ENCODE measurements around the gene ZDHHC14.

The ZDHHC14 gene

GRCh38 chr6:157723376-157723775 lies 342.4 kb downstream of the ZDHHC14 start:
- H3K36me3 ChIP-seq (ENCODE audit: insufficient read depth) = no peaks in the 10 kb centered on the region
- TF ChIP-seq, protein P1, sequence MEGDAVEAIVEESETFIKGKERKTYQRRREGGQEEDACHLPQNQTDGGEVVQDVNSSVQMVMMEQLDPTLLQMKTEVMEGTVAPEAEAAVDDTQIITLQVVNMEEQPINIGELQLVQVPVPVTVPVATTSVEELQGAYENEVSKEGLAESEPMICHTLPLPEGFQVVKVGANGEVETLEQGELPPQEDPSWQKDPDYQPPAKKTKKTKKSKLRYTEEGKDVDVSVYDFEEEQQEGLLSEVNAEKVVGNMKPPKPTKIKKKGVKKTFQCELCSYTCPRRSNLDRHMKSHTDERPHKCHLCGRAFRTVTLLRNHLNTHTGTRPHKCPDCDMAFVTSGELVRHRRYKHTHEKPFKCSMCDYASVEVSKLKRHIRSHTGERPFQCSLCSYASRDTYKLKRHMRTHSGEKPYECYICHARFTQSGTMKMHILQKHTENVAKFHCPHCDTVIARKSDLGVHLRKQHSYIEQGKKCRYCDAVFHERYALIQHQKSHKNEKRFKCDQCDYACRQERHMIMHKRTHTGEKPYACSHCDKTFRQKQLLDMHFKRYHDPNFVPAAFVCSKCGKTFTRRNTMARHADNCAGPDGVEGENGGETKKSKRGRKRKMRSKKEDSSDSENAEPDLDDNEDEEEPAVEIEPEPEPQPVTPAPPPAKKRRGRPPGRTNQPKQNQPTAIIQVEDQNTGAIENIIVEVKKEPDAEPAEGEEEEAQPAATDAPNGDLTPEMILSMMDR (conservative IDR thresholded peaks at IDR 0.05; ENCODE audit: low read depth, low read length) = no peak
- H3K27me3 ChIP-seq (ENCODE audit: insufficient read depth, low read depth) = no peaks in the 10 kb centered on the region
- H3K4me1 ChIP-seq (ENCODE audit: low read depth, poor library complexity, severe bottlenecking) = no peaks in the 10 kb centered on the region
- H3K4me2 ChIP-seq = no peak overlapping the region
- H4K20me1 ChIP-seq (ENCODE audit: insufficient read depth) = no peaks in the 10 kb centered on the region
- H3K27ac ChIP-seq = no peak overlapping the region
- H3K4me3 ChIP-seq (IDR thresholded peaks at IDR 0.05; ENCODE audit: insufficient read depth, low read depth, low read length) = no peak overlapping the region
- H2AFZ ChIP-seq (ENCODE audit: low read depth) = no peak overlapping the region
- H3K79me2 ChIP-seq (ENCODE audit: insufficient read depth, low read depth) = no peaks in the 10 kb centered on the region
- no peak overlapping the region for H3K9ac ChIP-seq

DNA sequence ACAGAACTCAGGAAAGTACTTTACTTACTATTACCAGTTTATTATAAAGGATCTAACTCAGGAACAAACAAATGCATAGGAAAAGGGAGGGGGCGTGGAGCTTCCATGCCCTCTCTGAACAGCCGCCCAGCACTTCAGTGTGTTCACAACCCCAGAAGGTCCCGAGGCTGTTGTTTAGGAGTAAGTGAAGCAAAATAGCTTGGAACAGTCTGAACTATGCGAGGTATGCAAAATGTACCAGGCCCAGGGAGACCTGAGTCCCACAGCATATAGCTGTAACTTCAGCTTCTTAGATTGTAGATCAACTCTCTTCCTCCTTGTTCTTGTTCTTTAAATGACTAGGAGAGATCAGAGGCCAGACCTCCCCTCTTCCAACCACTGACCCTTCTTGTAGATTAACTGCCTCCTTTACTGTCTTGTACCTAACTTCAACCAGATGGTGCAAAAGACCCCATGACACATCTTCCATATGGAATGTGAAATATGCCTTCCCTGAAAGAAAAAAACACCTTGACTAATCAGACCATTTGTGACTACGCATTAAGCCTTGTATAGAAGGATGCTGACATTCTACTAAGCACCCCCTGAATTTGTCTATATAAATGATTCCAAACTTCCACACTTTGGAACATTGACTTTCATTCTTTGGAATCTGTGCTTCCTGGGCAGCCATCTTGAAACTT lies 343.3 kb downstream of the ZDHHC14 start:
- no peaks in the 10 kb centered on the region for H3K27me3 ChIP-seq (ENCODE audit: insufficient read depth, low read depth)
- H3K79me2 ChIP-seq (ENCODE audit: insufficient read depth, low read depth) = no peaks in the 10 kb centered on the region
- no peaks in the 10 kb centered on the region for H3K36me3 ChIP-seq (ENCODE audit: insufficient read depth)
- TF ChIP-seq, protein P1 (conservative IDR thresholded peaks at IDR 0.05; ENCODE audit: low read depth, low read length) = no peak
- H4K20me1 ChIP-seq (ENCODE audit: insufficient read depth) = no peaks in the 10 kb centered on the region
- no peak overlapping the region for H3K4me3 ChIP-seq (IDR thresholded peaks at IDR 0.05; ENCODE audit: insufficient read depth, low read depth, low read length)
- H3K27ac ChIP-seq = no peak overlapping the region
- H2AFZ ChIP-seq (ENCODE audit: low read depth) = no peak overlapping the region
- H3K4me1 ChIP-seq (ENCODE audit: low read depth, poor library complexity, severe bottlenecking) = no peaks in the 10 kb centered on the region
- no peak overlapping the region for H3K9ac ChIP-seq
- H3K4me2 ChIP-seq = no peak overlapping the region

GRCh38 chr6:157724960-157725741 lies 344.2 kb downstream of the ZDHHC14 start:
- H2AFZ ChIP-seq (ENCODE audit: low read depth) = no peak overlapping the region
- H3K27ac ChIP-seq = no peak overlapping the region
- no peaks in the 10 kb centered on the region for H3K27me3 ChIP-seq (ENCODE audit: insufficient read depth, low read depth)
- H3K4me1 ChIP-seq (ENCODE audit: low read depth, poor library complexity, severe bottlenecking) = no peaks in the 10 kb centered on the region
- H3K79me2 ChIP-seq (ENCODE audit: insufficient read depth, low read depth) = no peaks in the 10 kb centered on the region
- no peaks in the 10 kb centered on the region for H4K20me1 ChIP-seq (ENCODE audit: insufficient read depth)
- no peak overlapping the region for H3K4me2 ChIP-seq
- H3K9ac ChIP-seq = no peak overlapping the region
- H3K36me3 ChIP-seq (ENCODE audit: insufficient read depth) = no peaks in the 10 kb centered on the region
- no peak overlapping the region for H3K4me3 ChIP-seq (IDR thresholded peaks at IDR 0.05; ENCODE audit: insufficient read depth, low read depth, low read length)
- TF ChIP-seq, protein P1 (conservative IDR thresholded peaks at IDR 0.05; ENCODE audit: low read depth, low read length) = no peak

GRCh38 chr6:157725836-157726235 lies 344.8 kb downstream of the ZDHHC14 start:
- Histone ChIP-seq H2AFZ (ENCODE audit: low read depth) (no peak overlapping the region), H3K36me3 (ENCODE audit: insufficient read depth) (no peaks in the 10 kb centered on the region), H3K4me1 (ENCODE audit: low read depth, poor library complexity, severe bottlenecking) (no peaks in the 10 kb centered on the region), H3K4me3 (IDR thresholded peaks at IDR 0.05; ENCODE audit: insufficient read depth, low read depth, low read length) (no peak overlapping the region), H3K27ac (no peak overlapping the region), H3K27me3 (ENCODE audit: insufficient read depth, low read depth) (no peaks in the 10 kb centered on the region), H4K20me1 (ENCODE audit: insufficient read depth) (no peaks in the 10 kb centered on the region), H3K4me2 (no peak overlapping the region), H3K79me2 (ENCODE audit: insufficient read depth, low read depth) (no peaks in the 10 kb centered on the region), H3K9ac (no peak overlapping the region)
- TF ChIP-seq, protein P1 (conservative IDR thresholded peaks at IDR 0.05; ENCODE audit: low read depth, low read length) = no peak
